RPMI7951 (cell line): ENCODE measurements around the gene ZNF688. TPM values are rescaled to one million over a fixed set of nuclear protein-coding genes. Genes with fewer than 3 reads are reported as not detected.

Experiments
- DNase-seq: peaks from one replicate; pipeline ENCODE4 v3.0.0-alpha.2; 2012; ENCODE audit warnings: low read depth
- total RNA-seq: library from RNA; depleted of rRNA; stranded (reverse); fragments of >200 nt; shearing (Covaris generic); gene quantifications from 2 replicates; pipeline ENCODE4 v1.2.3, GENCODE V29; 2014

ZNF688 gene
- total RNA-seq, 1 experiment from 2014 or later = 6.4 TPM

- peak; percentile 98 for DNase-seq
These were observed 14.1 kb upstream of the ZNF688 start, which contains the start of gene ZNF785 for GRCh38 chr16:30585400-30586191. ZNF785 (minus strand) TSS chr16:30585697; CDS start chr16:30585611, 86 bp downstream.

GRCh38 chr16:30585022-30585399, 13.5 kb upstream of the ZNF688 start:
- DNase-seq = peak; percentile 19

GRCh38 chr16:30582611-30583340, 11.3 kb upstream of the ZNF688 start:
- no peak for DNase-seq

- DNase-seq = no peak
These were observed 9.9 kb upstream of the ZNF688 start for GRCh38 chr16:30581457-30581856.

- DNase-seq = no peak
These were observed 3.2 kb upstream of the ZNF688 start for GRCh38 chr16:30574678-30575077.

- DNase-seq = peak; percentile 23
These were observed 674 bp downstream of the ZNF688 start for GRCh38 chr16:30570636-30571444.

- peak; percentile 10 for DNase-seq
These were observed 1.5 kb downstream of the ZNF688 start for GRCh38 chr16:30569746-30570635.

GRCh38 chr16:30569281-30569680, 2.2 kb downstream of the ZNF688 start:
- DNase-seq = no peak

DNA sequence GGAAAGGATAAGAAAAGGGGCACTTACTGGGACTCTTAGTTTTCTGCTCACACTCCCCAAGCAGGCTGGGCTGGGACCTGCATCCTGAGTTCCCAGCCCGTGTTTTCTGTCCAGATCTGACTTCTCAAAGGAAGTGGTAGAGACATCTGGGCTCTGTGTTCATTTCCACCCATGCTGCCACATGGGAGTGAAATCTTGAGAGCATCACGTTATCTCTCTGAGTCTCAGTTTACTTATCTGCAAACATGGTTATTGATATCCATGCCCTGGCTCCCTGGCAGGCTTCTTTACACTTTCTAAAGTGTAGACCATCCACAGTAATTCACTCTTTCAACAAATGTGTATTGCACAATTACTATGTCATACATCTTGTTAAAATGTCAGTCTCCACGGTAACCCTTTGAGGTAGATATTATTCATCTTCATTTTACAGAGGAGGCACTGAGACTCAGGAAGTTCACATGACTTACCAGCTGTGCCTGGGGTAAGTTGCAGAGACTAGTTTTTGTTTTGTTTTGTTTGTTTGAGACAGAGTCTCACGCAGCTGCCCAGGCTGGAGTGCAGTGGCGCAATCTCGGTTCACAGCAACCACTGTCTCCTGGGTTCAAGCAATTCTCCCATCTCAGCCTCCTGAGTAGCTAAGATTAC, 3.4 kb downstream of the ZNF688 start:
- DNase-seq = peak; percentile 76

DNA sequence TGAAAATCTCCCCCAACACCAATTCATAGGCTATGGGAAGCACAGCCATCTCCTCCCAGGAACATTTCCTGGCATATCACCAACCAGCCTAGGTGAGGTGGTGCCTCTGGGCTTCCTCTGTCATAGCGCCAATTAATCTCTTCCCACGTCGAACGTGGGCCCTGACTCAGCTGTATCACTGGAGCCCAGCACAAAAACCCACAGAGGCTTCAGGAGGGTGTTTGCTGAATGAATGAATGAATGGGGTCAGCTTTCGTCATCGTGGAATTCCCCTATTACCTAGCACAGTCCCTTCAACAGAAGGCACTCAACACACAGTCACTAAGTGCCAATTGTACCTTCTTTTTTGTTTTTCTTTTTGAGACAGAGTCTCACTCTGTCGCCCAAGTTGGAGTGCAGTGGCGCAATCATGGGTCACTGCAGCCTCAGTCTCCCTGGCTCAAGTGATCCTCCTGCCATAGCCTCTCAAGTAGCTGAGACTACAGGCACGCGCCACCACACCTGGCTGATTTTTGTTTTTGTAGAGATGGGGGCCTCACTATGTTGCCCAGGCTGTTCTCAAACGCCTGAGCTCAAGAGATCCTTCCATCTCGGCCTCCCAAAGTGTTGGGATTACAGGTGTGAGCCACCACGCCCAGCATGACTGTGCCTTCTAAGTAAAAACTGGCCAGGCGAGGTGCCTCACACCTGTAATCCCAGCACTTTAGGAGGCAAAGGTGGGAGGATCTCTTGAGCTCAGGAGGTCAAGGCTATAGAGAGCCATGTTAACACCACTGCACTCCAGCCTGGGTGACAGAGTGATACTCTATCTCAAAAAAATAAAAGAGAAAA, 4.1 kb downstream of the ZNF688 start:
- DNase-seq = peak; percentile 49

GRCh38 chr16:30566531-30566930, 5.0 kb downstream of the ZNF688 start:
- DNase-seq = no peak

- DNase-seq = no peak
These were observed 5.5 kb downstream of the ZNF688 start for GRCh38 chr16:30565984-30566383.

DNA sequence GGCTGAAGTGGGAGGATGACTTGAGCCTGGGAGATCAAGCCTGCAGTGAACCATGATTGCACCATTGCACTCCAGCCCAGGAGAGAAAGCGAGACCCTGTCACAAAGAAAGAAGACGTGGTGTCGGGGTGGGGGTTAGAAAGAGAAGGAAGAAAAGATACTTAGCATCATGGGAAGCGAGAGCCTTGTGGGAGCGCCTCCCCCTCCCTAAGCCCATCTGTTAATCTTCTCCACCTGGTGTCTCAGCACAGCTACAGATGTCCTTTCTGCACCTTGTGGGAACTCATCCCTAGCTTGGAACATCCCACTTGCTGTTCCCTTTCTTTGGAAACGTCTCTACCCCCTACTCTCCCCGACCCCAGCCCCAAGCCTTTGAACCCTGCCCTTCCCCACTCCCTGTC, 6.0 kb downstream of the ZNF688 start:
- DNase-seq = no peak

DNA sequence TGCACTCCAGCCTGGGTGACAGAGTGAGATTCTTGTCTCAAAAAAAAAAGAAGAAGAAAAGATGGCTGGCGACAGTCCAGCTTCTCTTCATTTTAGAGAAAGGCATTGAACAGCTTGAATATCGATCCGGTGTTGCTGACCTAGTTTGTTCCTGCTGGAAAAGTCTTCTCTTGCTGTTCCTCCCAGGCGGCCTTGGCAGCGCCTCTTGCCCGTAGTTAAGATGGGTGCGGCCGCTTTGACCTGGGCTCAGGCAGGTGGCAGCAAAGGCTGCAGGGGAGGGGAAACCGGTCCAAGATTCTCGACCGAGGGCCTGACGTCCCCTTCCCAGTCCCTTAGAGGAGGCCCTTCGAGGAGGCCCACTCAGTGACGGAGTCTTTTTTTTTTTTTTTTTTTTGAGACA, 9.5 kb downstream of the ZNF688 start:
- no peak for DNase-seq

DNA sequence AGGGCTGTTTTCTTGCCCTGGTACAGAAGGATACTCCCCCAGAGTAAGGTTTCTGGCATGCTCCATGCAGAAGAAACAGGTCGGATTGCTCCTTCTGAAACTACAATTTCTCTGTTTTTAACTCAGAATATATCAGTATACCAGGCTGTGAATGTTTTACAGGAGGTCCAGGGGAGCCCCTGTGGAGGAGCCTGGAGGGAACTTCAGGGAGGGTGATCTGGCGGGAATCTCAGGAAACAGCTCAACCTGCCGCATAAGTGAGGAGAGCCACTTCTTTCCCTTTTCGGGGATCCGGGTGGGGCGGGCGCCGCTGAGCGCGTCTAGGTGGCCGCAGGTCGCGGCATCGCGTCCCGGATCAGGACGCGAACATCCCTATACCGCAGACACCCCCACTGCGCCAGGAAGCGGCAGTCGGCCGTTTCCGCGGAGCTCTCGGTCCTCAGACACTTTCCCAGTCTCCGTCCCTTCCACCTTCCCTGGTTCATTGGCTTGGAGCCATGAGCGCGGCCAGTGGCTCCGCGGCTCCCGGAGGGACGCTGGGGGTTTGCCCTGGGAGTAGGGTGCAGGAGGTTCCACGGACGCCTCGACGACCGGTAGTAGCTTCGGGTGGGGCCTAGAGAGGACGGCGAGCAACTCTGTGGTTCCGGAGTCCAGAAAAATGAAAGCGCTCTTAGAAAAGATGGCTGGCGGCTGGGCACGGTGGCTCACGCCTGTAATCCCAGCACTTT, 10.3 kb downstream of the ZNF688 start:
- no peak for DNase-seq

GRCh38 chr16:30559690-30560089, 11.8 kb downstream of the ZNF688 start:
- no peak for DNase-seq

DNA sequence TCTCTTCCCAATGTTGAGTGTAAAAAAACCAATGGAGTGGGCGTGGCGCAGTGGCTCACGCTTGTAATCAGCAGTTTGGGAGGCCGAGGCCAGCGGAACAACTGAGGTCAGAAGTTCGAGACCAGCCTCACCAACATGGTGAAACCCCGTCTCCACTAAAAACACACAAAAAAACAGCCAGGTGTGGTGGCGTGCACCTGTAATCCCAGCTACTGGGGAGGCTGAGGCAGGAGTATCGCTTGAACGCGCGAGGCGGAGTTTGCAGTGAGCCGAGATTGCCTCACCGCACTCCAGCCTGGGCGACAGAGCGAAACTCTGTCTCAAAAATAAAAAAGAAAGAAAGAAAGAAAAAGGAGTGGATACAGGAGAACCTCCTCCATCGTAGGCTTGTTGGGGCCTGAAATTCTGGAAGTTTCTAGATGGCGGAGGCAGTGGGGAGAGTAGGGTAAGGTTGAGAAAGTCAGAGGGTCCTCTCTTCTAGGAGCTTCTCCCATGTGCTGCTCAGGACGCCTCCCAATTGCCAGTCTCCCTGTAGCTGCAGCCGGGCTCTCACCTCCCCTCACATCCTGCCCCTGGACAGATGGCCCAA, 12.6 kb downstream of the ZNF688 start:
- no peak for DNase-seq

- peak; percentile 97 for DNase-seq
These were observed 13.3 kb downstream of the ZNF688 start, which contains the start of gene ZNF764 for GRCh38 chr16:30557957-30558788. ZNF764 (minus strand) TSS chr16:30558374; CDS start chr16:30558182, 192 bp downstream.
